Measurements from ENCODE around the gene HOMER1.

The HOMER1 gene

DNA sequence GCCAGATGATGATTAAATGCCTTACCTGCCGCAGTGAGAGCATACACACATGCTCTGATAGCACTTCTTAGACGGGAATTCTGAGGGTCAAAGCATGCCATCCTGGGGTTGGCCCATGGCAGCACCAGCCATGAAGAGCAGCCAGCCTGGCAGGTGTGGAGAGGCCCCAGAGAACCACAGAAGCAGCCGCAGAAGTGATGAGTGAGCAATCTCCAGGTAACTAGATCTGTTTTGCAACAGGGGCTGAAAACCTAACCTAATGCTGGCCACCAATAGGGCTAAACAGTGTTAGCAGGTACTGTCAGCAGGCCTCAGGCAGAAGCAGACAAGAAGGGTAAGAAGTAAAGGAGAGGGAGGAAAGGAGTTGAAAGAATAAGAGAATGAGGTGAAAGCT is 33.5 kb upstream of the HOMER1 start:
- no peak for DNase-seq (ENCODE audit: low read depth, low spot score)
- H3K27ac ChIP-seq, result no peak overlapping the region
- no peak overlapping the region for H3K4me3 ChIP-seq
- H3K36me3 ChIP-seq (ENCODE audit: insufficient read depth, low read length), result no peaks in the 10 kb centered on the region
- H3K9ac ChIP-seq (ENCODE audit: insufficient read length), result no peak overlapping the region
- H3K9me3 ChIP-seq (ENCODE audit: low read depth, low read length), result peaks cover 5% of the 10 kb centered on the region; the same call in 1 of the 2 replicates
- TF ChIP-seq FOXP2 (optimal IDR thresholded peaks at IDR 0.05; ENCODE audit: control extremely low read depth, extremely low read length, insufficient read depth) (no peak), POLR2AphosphoS5 (IDR thresholded peaks at IDR 0.05; ENCODE audit: borderline replicate concordance, low read depth, low read length) (no peak), EZH2 (IDR thresholded peaks at IDR 0.05) (no peak)

DNA sequence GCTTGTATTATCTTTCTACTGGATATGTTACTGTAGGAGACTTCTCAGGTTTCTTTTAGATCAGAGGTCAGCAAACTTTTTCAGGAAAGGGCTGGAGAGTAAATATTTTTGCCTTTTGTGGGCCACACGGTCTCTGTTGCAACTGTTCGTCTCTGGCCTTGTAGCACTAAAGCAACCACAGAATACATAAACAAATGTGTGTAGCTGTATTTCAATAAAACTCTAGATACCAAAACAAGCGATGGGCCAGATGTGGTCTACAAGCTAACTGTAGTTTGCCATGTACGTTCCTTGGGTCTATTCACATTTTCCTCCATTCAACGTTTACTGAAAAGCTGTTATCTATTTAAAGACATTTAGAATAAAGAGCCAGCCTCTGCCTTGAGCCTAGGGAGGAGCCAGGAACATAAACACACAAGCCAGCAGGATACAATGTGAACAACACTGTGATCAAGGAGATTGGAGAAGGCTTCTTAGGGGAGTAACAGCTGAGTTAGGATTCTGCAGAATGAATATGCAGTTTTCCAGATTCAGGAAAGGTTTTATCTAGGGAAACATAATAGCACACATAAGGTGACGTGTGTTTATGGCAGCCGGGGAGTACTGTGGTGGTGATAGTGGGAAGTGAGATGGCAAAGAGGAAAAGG is 33.0 kb upstream of the HOMER1 start:
- TF ChIP-seq FOXP2 (optimal IDR thresholded peaks at IDR 0.05; ENCODE audit: control extremely low read depth, extremely low read length, insufficient read depth) (no peak), POLR2AphosphoS5 (IDR thresholded peaks at IDR 0.05; ENCODE audit: borderline replicate concordance, low read depth, low read length) (no peak), EZH2 (IDR thresholded peaks at IDR 0.05) (no peak)
- no peak overlapping the region for H3K27ac ChIP-seq
- peaks cover under 1% of the 10 kb centered on the region; the same call in 1 of the 2 replicates for H3K9me3 ChIP-seq (ENCODE audit: low read depth, low read length)
- no peak overlapping the region for H3K4me3 ChIP-seq
- no peaks in the 10 kb centered on the region for H3K36me3 ChIP-seq (ENCODE audit: insufficient read depth, low read length)
- no peak for DNase-seq (ENCODE audit: low read depth, low spot score)
- no peak overlapping the region for H3K9ac ChIP-seq (ENCODE audit: insufficient read length)

DNA sequence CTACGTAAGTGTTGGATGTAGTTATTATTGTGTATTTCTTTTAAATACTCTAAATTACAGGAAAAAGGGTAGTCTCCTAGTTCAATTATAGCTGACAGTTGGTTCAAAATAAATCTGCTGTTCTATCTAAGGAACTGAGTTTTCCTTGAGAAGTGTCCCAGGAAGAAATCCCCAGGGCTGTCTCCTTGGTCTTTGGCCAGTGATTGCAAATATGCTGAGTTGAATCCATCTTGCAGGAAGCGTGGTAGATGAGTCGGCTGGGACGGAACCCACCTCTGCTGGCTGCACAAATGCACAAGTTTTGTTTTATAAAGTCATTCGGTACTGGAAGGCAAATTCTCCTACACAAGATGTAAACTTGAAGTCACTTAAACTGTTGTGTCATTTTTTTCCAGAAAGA is 30.2 kb upstream of the HOMER1 start:
- H3K27ac ChIP-seq, result no peak overlapping the region
- H3K9me3 ChIP-seq (ENCODE audit: low read depth, low read length), result no peaks in the 10 kb centered on the region
- DNase-seq (ENCODE audit: low read depth, low spot score), result no peak
- TF ChIP-seq FOXP2 (optimal IDR thresholded peaks at IDR 0.05; ENCODE audit: control extremely low read depth, extremely low read length, insufficient read depth) (no peak), EZH2 (IDR thresholded peaks at IDR 0.05) (no peak), POLR2AphosphoS5 (IDR thresholded peaks at IDR 0.05; ENCODE audit: borderline replicate concordance, low read depth, low read length) (no peak)
- no peaks in the 10 kb centered on the region for H3K36me3 ChIP-seq (ENCODE audit: insufficient read depth, low read length)
- H3K4me3 ChIP-seq, result no peak overlapping the region
- no peak overlapping the region for H3K9ac ChIP-seq (ENCODE audit: insufficient read length)

DNA sequence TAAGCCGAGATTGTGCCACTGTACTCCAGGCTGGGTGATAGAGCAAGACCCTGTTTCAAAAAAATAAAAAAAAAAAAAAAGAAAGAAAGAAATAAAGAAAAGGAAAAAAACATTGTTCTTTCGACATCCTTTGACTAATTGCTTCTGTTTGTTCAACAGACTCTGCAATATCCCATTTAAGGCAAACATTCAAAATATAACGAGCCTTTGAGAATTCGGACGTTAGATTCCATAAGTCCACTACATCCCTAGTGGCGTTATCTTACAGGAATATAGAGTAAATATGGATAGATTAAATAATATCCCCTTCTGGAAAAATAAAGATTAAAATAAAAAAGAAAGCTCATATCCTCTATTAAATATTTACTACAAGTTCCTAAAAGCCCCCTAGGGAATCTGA is 27.0 kb upstream of the HOMER1 start:
- H3K9me3 ChIP-seq (ENCODE audit: low read depth, low read length), result no peaks in the 10 kb centered on the region
- no peak overlapping the region for H3K9ac ChIP-seq (ENCODE audit: insufficient read length)
- DNase-seq (ENCODE audit: low read depth, low spot score), result no peak
- peak overlapping the region; percentile 28; the same call in 1 of the 2 replicates for H3K27ac ChIP-seq
- no peaks in the 10 kb centered on the region for H3K36me3 ChIP-seq (ENCODE audit: insufficient read depth, low read length)
- H3K4me3 ChIP-seq, result no peak overlapping the region
- TF ChIP-seq POLR2AphosphoS5 (IDR thresholded peaks at IDR 0.05; ENCODE audit: borderline replicate concordance, low read depth, low read length) (no peak), FOXP2 (optimal IDR thresholded peaks at IDR 0.05; ENCODE audit: control extremely low read depth, extremely low read length, insufficient read depth) (no peak), EZH2 (IDR thresholded peaks at IDR 0.05) (no peak)

- no peak overlapping the region for H3K27ac ChIP-seq
- H3K36me3 ChIP-seq (ENCODE audit: insufficient read depth, low read length), result no peaks in the 10 kb centered on the region
- no peak overlapping the region for H3K4me3 ChIP-seq
- no peak for TF ChIP-seq FOXP2 (optimal IDR thresholded peaks at IDR 0.05; ENCODE audit: control extremely low read depth, extremely low read length, insufficient read depth)
- no peak for TF ChIP-seq EZH2 (IDR thresholded peaks at IDR 0.05)
- TF ChIP-seq POLR2AphosphoS5 (IDR thresholded peaks at IDR 0.05; ENCODE audit: borderline replicate concordance, low read depth, low read length), result no peak
- no peak for DNase-seq (ENCODE audit: low read depth, low spot score)
- H3K9ac ChIP-seq (ENCODE audit: insufficient read length), result no peak overlapping the region
- no peaks in the 10 kb centered on the region for H3K9me3 ChIP-seq (ENCODE audit: low read depth, low read length)
Measured at GRCh38 chr5:79536193-79536906, 22.4 kb upstream of the HOMER1 start.

DNA sequence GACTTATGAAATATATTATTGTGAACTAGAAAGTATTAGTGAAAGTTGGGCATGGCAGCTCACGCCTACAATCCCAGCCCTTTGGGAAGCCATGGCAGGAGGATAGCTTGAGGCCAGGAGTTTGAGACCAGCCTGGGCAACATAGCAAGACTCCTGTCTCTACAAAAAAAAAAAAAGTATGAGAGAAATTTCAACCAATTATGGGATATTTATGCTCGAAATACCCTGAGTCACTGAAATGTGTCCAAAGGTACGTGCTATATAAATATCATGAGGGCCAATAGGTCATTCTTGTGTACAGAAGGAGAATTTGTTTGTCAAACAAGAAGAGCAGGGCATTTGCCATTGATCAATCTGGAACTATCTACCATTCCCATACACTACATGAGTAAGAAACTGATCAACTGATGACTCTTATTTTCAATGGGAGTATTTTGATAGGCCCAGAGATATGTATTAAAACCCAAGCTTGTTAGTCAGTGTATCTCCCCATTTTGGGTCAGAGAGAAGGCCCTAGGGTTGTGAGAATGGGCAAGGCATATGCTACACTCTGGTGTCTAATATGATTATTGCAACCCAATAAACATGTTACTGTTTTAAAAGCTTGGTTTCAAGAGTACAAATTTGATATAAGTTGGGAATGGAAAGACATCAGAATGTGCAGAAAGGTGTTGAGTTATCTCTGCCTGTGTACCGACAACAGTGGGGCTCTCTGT is 21.7 kb upstream of the HOMER1 start:
- Histone ChIP-seq H3K36me3 (ENCODE audit: insufficient read depth, low read length) (no peaks in the 10 kb centered on the region), H3K4me3 (no peak overlapping the region), H3K9ac (ENCODE audit: insufficient read length) (no peak overlapping the region), H3K9me3 (ENCODE audit: low read depth, low read length) (no peaks in the 10 kb centered on the region), H3K27ac (no peak overlapping the region)
- DNase-seq (ENCODE audit: low read depth, low spot score), result no peak
- no peak for TF ChIP-seq FOXP2 (optimal IDR thresholded peaks at IDR 0.05; ENCODE audit: control extremely low read depth, extremely low read length, insufficient read depth)
- no peak for TF ChIP-seq POLR2AphosphoS5 (IDR thresholded peaks at IDR 0.05; ENCODE audit: borderline replicate concordance, low read depth, low read length)
- TF ChIP-seq EZH2 (IDR thresholded peaks at IDR 0.05), result no peak

- no peak overlapping the region for H3K4me3 ChIP-seq
- H3K9ac ChIP-seq (ENCODE audit: insufficient read length), result no peak overlapping the region
- TF ChIP-seq EZH2 (IDR thresholded peaks at IDR 0.05) (no peak), FOXP2 (optimal IDR thresholded peaks at IDR 0.05; ENCODE audit: control extremely low read depth, extremely low read length, insufficient read depth) (no peak), POLR2AphosphoS5 (IDR thresholded peaks at IDR 0.05; ENCODE audit: borderline replicate concordance, low read depth, low read length) (no peak)
- no peaks in the 10 kb centered on the region for H3K36me3 ChIP-seq (ENCODE audit: insufficient read depth, low read length)
- no peak for DNase-seq (ENCODE audit: low read depth, low spot score)
- no peaks in the 10 kb centered on the region for H3K9me3 ChIP-seq (ENCODE audit: low read depth, low read length)
- H3K27ac ChIP-seq, result no peak overlapping the region
Measured at GRCh38 chr5:79529110-79529509, 15.2 kb upstream of the HOMER1 start.

GRCh38 chr5:79527431-79527830 is 13.5 kb upstream of the HOMER1 start:
- H3K9ac ChIP-seq (ENCODE audit: insufficient read length), result no peak overlapping the region
- H3K27ac ChIP-seq, result no peak overlapping the region
- no peaks in the 10 kb centered on the region for H3K9me3 ChIP-seq (ENCODE audit: low read depth, low read length)
- no peak for DNase-seq (ENCODE audit: low read depth, low spot score)
- H3K4me3 ChIP-seq, result no peak overlapping the region
- no peak for TF ChIP-seq EZH2 (IDR thresholded peaks at IDR 0.05)
- TF ChIP-seq POLR2AphosphoS5 (IDR thresholded peaks at IDR 0.05; ENCODE audit: borderline replicate concordance, low read depth, low read length), result no peak
- no peak for TF ChIP-seq FOXP2 (optimal IDR thresholded peaks at IDR 0.05; ENCODE audit: control extremely low read depth, extremely low read length, insufficient read depth)
- H3K36me3 ChIP-seq (ENCODE audit: insufficient read depth, low read length), result no peaks in the 10 kb centered on the region
